GM12891 (cell line): ENCODE results near the gene ZACN.

Source experiments
- POLR2A ChIP-seq: IDR thresholded peaks from 2 replicates; pipeline ENCODE4 v1.6.1; 2011; ENCODE audit warnings: low read depth, low read length, control low read depth
- POLR2AphosphoS5 ChIP-seq: IDR thresholded peaks from 2 replicates; pipeline ENCODE4 v1.6.1; 2011; ENCODE audit warnings: low read depth, low read length, control low read depth
- TAF1 ChIP-seq: IDR thresholded peaks from 2 replicates; pipeline ENCODE4 v1.6.1; 2011; ENCODE audit warnings: low read depth, low read length, control low read depth

DNA sequence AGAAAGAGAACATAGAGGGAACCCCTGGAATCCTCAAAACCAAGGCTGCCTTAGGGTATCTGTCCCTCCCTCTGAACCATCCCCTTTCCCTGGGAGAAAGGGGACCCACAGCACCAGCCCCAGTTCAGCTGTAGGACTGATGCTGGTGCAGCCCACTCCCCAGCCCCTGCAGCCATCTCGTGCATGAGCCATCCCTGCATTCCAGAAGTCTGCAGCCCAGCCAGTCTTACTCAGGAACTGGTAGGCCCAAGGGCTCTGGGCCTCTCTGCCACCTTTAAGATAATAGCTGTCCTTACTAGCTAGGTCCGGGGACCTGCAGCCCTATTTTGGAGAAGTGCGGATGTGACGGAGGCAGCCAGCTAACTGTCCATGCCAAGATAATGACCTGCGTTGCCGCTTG is 45.8 kb upstream of the ZACN start:
- TF ChIP-seq POLR2A (no peak), TAF1 (no peak), POLR2AphosphoS5 (no peak)
